H1 (cell line): ENCODE measurements around the gene ATOH8. TPM values are rescaled to one million over a fixed set of nuclear protein-coding genes. Genes with fewer than 3 reads are reported as not detected.

ENCODE experiments used
- ASH2L ChIP-seq: fragments of 200-600, 300-600 bp; sonication (generic); IDR thresholded peaks from one replicate; pipeline ENCODE4 v1.7.1; 2017; ENCODE audit warnings: low read length
- BCL11A ChIP-seq, 2 experiments: IDR thresholded peaks; one replicate each; pipeline ENCODE4 v1.6.1; 2011; ENCODE audit warnings: low read depth in 2 of 2, low read length in 2 of 2, mild to moderate bottlenecking in 2 of 2
- BRCA1 ChIP-seq: IDR thresholded peaks from 2 replicates; pipeline ENCODE4 v1.6.1; 2012; ENCODE audit warnings: low read depth, low read length, improper control_type of control experiment
- CEBPB ChIP-seq: IDR thresholded peaks from 2 replicates; pipeline ENCODE4 v1.6.1; 2012; ENCODE audit warnings: low read depth, low read length
- CHD1 ChIP-seq: IDR thresholded peaks from 2 replicates; pipeline ENCODE4 v1.6.1; 2012; ENCODE audit warnings: low read depth, low read length, improper control_type of control experiment
- CTBP2 ChIP-seq: IDR thresholded peaks from 2 replicates; pipeline ENCODE4 v1.7.0; 2011; ENCODE audit warnings: borderline replicate concordance, mild to moderate bottlenecking, moderate library complexity, mixed read lengths, low read length; ENCODE audit not compliant: insufficient read depth, insufficient read length
- FOSL1 ChIP-seq: IDR thresholded peaks from 2 replicates; pipeline ENCODE4 v1.6.1; 2011; ENCODE audit warnings: mild to moderate bottlenecking, low read depth, low read length, moderate library complexity; ENCODE audit not compliant: insufficient read depth
- GTF2F1 ChIP-seq: IDR thresholded peaks from 2 replicates; pipeline ENCODE4 v1.6.1; 2012; ENCODE audit warnings: low read depth, low read length, improper control_type of control experiment, borderline replicate concordance
- KDM1A ChIP-seq: fragments of 200-600, 300-600 bp; sonication (generic); IDR thresholded peaks from 2 replicates; pipeline ENCODE4 v1.7.1; 2016; ENCODE audit warnings: mild to moderate bottlenecking, low read length, borderline replicate concordance
- MAFK ChIP-seq: IDR thresholded peaks from 2 replicates; pipeline ENCODE4 v1.6.1; 2012; ENCODE audit warnings: low read depth, mild to moderate bottlenecking, improper control_type of control experiment, low read length
- POLR2AphosphoS5 ChIP-seq: IDR thresholded peaks from 2 replicates; pipeline ENCODE4 v1.6.1; 2011; ENCODE audit warnings: low read depth, low read length
- RBBP5 ChIP-seq: IDR thresholded peaks from 2 replicates; pipeline ENCODE4 v1.7.1; 2012; ENCODE audit warnings: low read depth, mild to moderate bottlenecking, inconsistent platforms, low read length, moderate library complexity, borderline replicate concordance
- SAP30 ChIP-seq: fragments of 300-600 bp; sonication (generic); IDR thresholded peaks from 2 replicates; pipeline ENCODE4 v1.7.1; 2012; ENCODE audit warnings: low read length, moderate library complexity, mild to moderate bottlenecking, inconsistent platforms; ENCODE audit not compliant: insufficient read depth, insufficient replicate concordance
- SIN3A ChIP-seq, 2 experiments: IDR thresholded peaks in 1 of 2; conservative IDR thresholded peaks in 1 of 2; 2 replicates each; pipeline ENCODE4 v1.6.1; 2011 to 2012; ENCODE audit warnings: low read length in 2 of 2, improper control_type of control experiment in 1 of 2, low read depth in 1 of 2, mild to moderate bottlenecking in 1 of 2
- SP1 ChIP-seq: IDR thresholded peaks from 2 replicates; pipeline ENCODE4 v1.6.1; 2011; ENCODE audit warnings: low read depth, low read length
- SP4 ChIP-seq: IDR thresholded peaks from 2 replicates; pipeline ENCODE4 v1.6.1; 2012; ENCODE audit warnings: low read length, inconsistent platforms
- SUZ12 ChIP-seq: fragments of 200-600 bp; sonication (generic); IDR thresholded peaks from 2 replicates; pipeline ENCODE4 v1.6.1; 2012; ENCODE audit warnings: mild to moderate bottlenecking, inconsistent platforms, low read length, moderate library complexity, mixed read lengths
- TAF1 ChIP-seq: IDR thresholded peaks from 2 replicates; pipeline ENCODE4 v1.6.1; 2011; ENCODE audit warnings: mild to moderate bottlenecking, low read depth, low read length
- TAF7 ChIP-seq: optimal IDR thresholded peaks from 2 replicates; pipeline ENCODE3; 2011; ENCODE audit warnings: low read depth, mild to moderate bottlenecking, inconsistent platforms, low read length, moderate library complexity, borderline replicate concordance
- TBP ChIP-seq: IDR thresholded peaks from 2 replicates; pipeline ENCODE4 v1.6.1; 2011; ENCODE audit warnings: low read depth, low read length, improper control_type of control experiment
- YY1 ChIP-seq: IDR thresholded peaks from 2 replicates; pipeline ENCODE4 v1.6.1; 2011; ENCODE audit warnings: low read depth, mild to moderate bottlenecking, low read length
- polyA plus RNA-seq, 7 experiments: library from polyadenylated mRNA; depleted of rRNA in 3 of 7; stranded (reverse) in 5 of 7; unstranded in 2 of 7; fragments of >200 nt in 5 of 7; fragments of 200-250 nt in 2 of 7; gene quantifications; 1 replicate in 5 of 7; 2 replicates in 1 of 7; 4 replicates in 1 of 7; pipeline versions ENCODE4 v1.2.1 to v1.2.3, GENCODE V29; 2011 to 2013; ENCODE audit warnings: missing spikeins in 2 of 7, mixed read lengths in 2 of 7
- total RNA-seq: library from RNA; stranded (reverse); fragmentation: NEBNext Ultra II Directional; extraction: Animal tissue kit (Norgen Biotek cat#: 25700); gene quantifications from 2 replicates; pipeline ENCODE4 v1.2.1, GENCODE V29; 2021
- TF ChIP-seq, protein P1 (sequence below), 3 experiments: IDR thresholded peaks; 1 replicate in 2 of 3; 2 replicates in 1 of 3; pipeline versions ENCODE4 v1.5.1 to v1.6.1; 2011; ENCODE audit warnings: low read length in 3 of 3, mild to moderate bottlenecking in 3 of 3, inconsistent platforms in 2 of 3, low read depth in 1 of 3, moderate library complexity in 1 of 3; ENCODE audit not compliant: insufficient read depth in 1 of 3; ENCODE audit errors: control extremely low read depth in 1 of 3

ATOH8 gene
- total and polyA plus RNA-seq, 2 of the 8 experiments (the other 6 are each of a cell fraction or from before 2014, with no cell fraction given): 0.50 to 0.53 TPM

- TF ChIP-seq, protein P1, sequence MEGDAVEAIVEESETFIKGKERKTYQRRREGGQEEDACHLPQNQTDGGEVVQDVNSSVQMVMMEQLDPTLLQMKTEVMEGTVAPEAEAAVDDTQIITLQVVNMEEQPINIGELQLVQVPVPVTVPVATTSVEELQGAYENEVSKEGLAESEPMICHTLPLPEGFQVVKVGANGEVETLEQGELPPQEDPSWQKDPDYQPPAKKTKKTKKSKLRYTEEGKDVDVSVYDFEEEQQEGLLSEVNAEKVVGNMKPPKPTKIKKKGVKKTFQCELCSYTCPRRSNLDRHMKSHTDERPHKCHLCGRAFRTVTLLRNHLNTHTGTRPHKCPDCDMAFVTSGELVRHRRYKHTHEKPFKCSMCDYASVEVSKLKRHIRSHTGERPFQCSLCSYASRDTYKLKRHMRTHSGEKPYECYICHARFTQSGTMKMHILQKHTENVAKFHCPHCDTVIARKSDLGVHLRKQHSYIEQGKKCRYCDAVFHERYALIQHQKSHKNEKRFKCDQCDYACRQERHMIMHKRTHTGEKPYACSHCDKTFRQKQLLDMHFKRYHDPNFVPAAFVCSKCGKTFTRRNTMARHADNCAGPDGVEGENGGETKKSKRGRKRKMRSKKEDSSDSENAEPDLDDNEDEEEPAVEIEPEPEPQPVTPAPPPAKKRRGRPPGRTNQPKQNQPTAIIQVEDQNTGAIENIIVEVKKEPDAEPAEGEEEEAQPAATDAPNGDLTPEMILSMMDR (IDR thresholded peaks at IDR 0.05; ENCODE audit: control extremely low read depth in 1 of 3, insufficient read depth in 1 of 3, low read depth in 1 of 3, low read length in 3 of 3): peak in 1 of 3 experiments; percentile 2; a peak in 1 of 4 replicates
- TF ChIP-seq KDM1A (no peak), YY1 (no peak), SP4 (no peak), FOSL1 (no peak), SP1 (no peak), MAFK (no peak), GTF2F1 (no peak), CHD1 (no peak), CEBPB (no peak), BRCA1 (no peak), BCL11A (IDR thresholded peaks at IDR 0.05; ENCODE audit: low read depth in 2 of 2, low read length in 2 of 2) (no peak), ASH2L (no peak), SUZ12 (peak; percentile 69), POLR2AphosphoS5 (no peak), RBBP5 (0 out of 2 replicates have a peak, but pooled peaks have one; percentile 43), SAP30 (no peak), SIN3A (conservative IDR thresholded peaks at IDR 0.05 in 1 of 2, IDR thresholded peaks at IDR 0.05 in 1 of 2; ENCODE audit: low read depth in 1 of 2, low read length in 2 of 2) (peak in 1 of 2 experiments; percentile 20; a peak in 1 of 4 replicates), TBP (no peak), CTBP2 (no peak), TAF7 (no peak), TAF1 (no peak)
Measured at GRCh38 chr2:85754313-85755095, 713 bp downstream of the ATOH8 start (continued).
